GM23338 (cell line): Measurements from ENCODE around the gene GGT6. TPM values are rescaled to one million over a fixed set of nuclear protein-coding genes. Genes with fewer than 3 reads are reported as not detected.
A peak's percentile ranks its signal among the peaks of the same experiment; 100 is the strongest.

Experiments
- ATAC-seq: fragments of 200-7000 bp; cut with Tn5 transposase; 3 replicates; pipeline ENCODE4 v1.9.1; 2020
- DNase-seq: peaks from one replicate; pipeline ENCODE4 v3.0.0-alpha.2; 2015; ENCODE audit warnings: low spot score
- H2AFZ ChIP-seq: fragments of 200-600 bp; sonication (generic); 2 replicates; pipeline ENCODE4 v1.8.0; 2016; ENCODE audit warnings: antibody characterized with exemption, mild to moderate bottlenecking, moderate library complexity
- H3F3A ChIP-seq: fragments of 200-600 bp; sonication (generic); replicated peaks from 2 replicates; pipeline ENCODE4 v1.8.0; 2017; ENCODE audit warnings: antibody characterized with exemption, mixed run types, low read depth
- H3K27ac ChIP-seq: fragments of 200-600 bp; sonication (generic); 2 replicates; pipeline ENCODE4 v1.6.1; 2016; ENCODE audit warnings: low read depth
- H3K27me3 ChIP-seq: fragments of 200-600 bp; sonication (generic); 2 replicates; pipeline ENCODE4 v1.8.0; 2016; ENCODE audit warnings: mild to moderate bottlenecking, mixed run types, moderate library complexity; ENCODE audit not compliant: insufficient read depth
- H3K36me3 ChIP-seq: fragments of 200-600 bp; sonication (generic); 2 replicates; pipeline ENCODE4 v1.8.0; 2016; ENCODE audit warnings: mild to moderate bottlenecking; ENCODE audit not compliant: insufficient read depth
- H3K4me1 ChIP-seq: fragments of 200-600 bp; sonication (generic); 2 replicates; pipeline ENCODE4 v1.8.0; 2016; ENCODE audit warnings: mild to moderate bottlenecking, moderate library complexity; ENCODE audit not compliant: insufficient read depth
- H3K4me2 ChIP-seq: fragments of 200-600 bp; sonication (generic); 2 replicates; pipeline ENCODE4 v1.7.1; 2017; ENCODE audit warnings: mixed run types
- H3K4me3 ChIP-seq: fragments of 200-600 bp; sonication (generic); 2 replicates; pipeline ENCODE4 v1.6.1; 2016; ENCODE audit warnings: mixed run types
- H3K79me2 ChIP-seq: fragments of 200-600 bp; sonication (generic); replicated peaks from 2 replicates; pipeline ENCODE4 v1.8.0; 2017; ENCODE audit warnings: mild to moderate bottlenecking; ENCODE audit not compliant: insufficient read depth
- H3K9me2 ChIP-seq: fragments of 200-600 bp; sonication (generic); 2 replicates; pipeline ENCODE4 v1.8.0; 2017; ENCODE audit not compliant: insufficient read depth
- H4K20me1 ChIP-seq: fragments of 200-600 bp; sonication (generic); replicated peaks from 2 replicates; pipeline ENCODE4 v1.8.0; 2017; ENCODE audit warnings: mild to moderate bottlenecking; ENCODE audit not compliant: insufficient read depth
- H3K27ac Mint-ChIP-seq: 2 replicates; pipeline ENCODE4 v1.8.0; 2020; ENCODE audit warnings: inconsistent platforms, mild to moderate bottlenecking, moderate library complexity, mixed read lengths
- H3K27me3 Mint-ChIP-seq: 3 replicates; pipeline ENCODE4 v1.8.0; 2022; ENCODE audit warnings: low read depth, mild to moderate bottlenecking, moderate library complexity, mixed read lengths, inconsistent platforms; ENCODE audit not compliant: insufficient read depth, poor library complexity
- H3K36me3 Mint-ChIP-seq: 3 replicates; pipeline ENCODE4 v1.8.0; 2021; ENCODE audit warnings: low read depth, mild to moderate bottlenecking, inconsistent platforms, moderate library complexity, mixed read lengths
- H3K4me1 Mint-ChIP-seq: 3 replicates; pipeline ENCODE4 v1.8.0; 2020; ENCODE audit warnings: mild to moderate bottlenecking, inconsistent platforms, mixed read lengths
- H3K4me3 Mint-ChIP-seq: 3 replicates; pipeline ENCODE4 v1.8.0; 2021; ENCODE audit warnings: moderate library complexity, mild to moderate bottlenecking, inconsistent platforms, mixed read lengths
- H3K9me3 Mint-ChIP-seq: 3 replicates; pipeline ENCODE4 v1.8.0; 2020; ENCODE audit warnings: moderate library complexity, mild to moderate bottlenecking, inconsistent platforms, mixed read lengths
- CREB1 ChIP-seq: fragments of 250-450 bp; sonication (Bioruptor Pico); IDR thresholded peaks from 2 replicates; pipeline ENCODE4 v1.5.0; 2020; ENCODE audit warnings: low read depth, mild to moderate bottlenecking, moderate library complexity
- CTCF ChIP-seq, 2 experiments: fragments of 200-600 bp in 1 of 2; sonication (generic) in 1 of 2; conservative IDR thresholded peaks; 2 replicates each; pipeline versions ENCODE4 v1.5.1 to v1.6.1; 2016 to 2017; ENCODE audit warnings: antibody characterized with exemption in 2 of 2, low read depth in 2 of 2, mild to moderate bottlenecking in 2 of 2, moderate library complexity in 1 of 2
- ETS1 ChIP-seq: IDR thresholded peaks from 2 replicates; pipeline ENCODE4 v1.6.1; 2016; ENCODE audit warnings: antibody characterized with exemption
- EZH2 ChIP-seq: fragments of 200-600 bp; sonication (generic); IDR thresholded peaks from one replicate; pipeline ENCODE4 v1.8.0; 2017; ENCODE audit warnings: antibody characterized with exemption, mild to moderate bottlenecking, low read depth; ENCODE audit not compliant: unreplicated experiment
- EZH2phosphoT487 ChIP-seq: fragments of 200-600 bp; sonication (generic); IDR thresholded peaks from one replicate; pipeline ENCODE4 v1.8.1; 2018; ENCODE audit warnings: antibody characterized with exemption; ENCODE audit not compliant: unreplicated experiment
- JUNB ChIP-seq: IDR thresholded peaks from one replicate; pipeline ENCODE4 v1.6.1; 2016; ENCODE audit warnings: antibody characterized with exemption; ENCODE audit not compliant: unreplicated experiment
- NANOG ChIP-seq: IDR thresholded peaks from 2 replicates; pipeline ENCODE4 v1.6.1; 2016; ENCODE audit warnings: antibody characterized with exemption, borderline replicate concordance
- POLR2AphosphoS5 ChIP-seq: IDR thresholded peaks from 2 replicates; pipeline ENCODE4 v1.6.1; 2016; ENCODE audit warnings: antibody characterized with exemption, low read depth
- STAT1 ChIP-seq: IDR thresholded peaks from one replicate; pipeline ENCODE4 v1.6.1; 2016; ENCODE audit warnings: antibody characterized with exemption; ENCODE audit not compliant: unreplicated experiment
- ZNF331 ChIP-seq: fragments of 250-450 bp; sonication (Bioruptor Pico); IDR thresholded peaks from 2 replicates; pipeline ENCODE4 v1.5.0; 2020; ENCODE audit warnings: low read depth, mild to moderate bottlenecking, moderate library complexity
- polyA plus RNA-seq: library from polyadenylated mRNA; unstranded; fragments of >200 nt; fragmentation: Nextera tagmentation; extraction: Ambion mirVana; gene quantifications from 2 replicates; pipeline ENCODE4 v1.2.1, GENCODE V29; 2016
- total RNA-seq: library from RNA; depleted of rRNA; stranded (reverse); fragments of >200 nt; shearing (Covaris generic); gene quantifications from 2 replicates; pipeline ENCODE4 v1.2.3, GENCODE V29; 2014

The GGT6 gene
- total and polyA plus RNA-seq, 2 experiments from 2014 or later = 0.24 TPM; not detected in 1

DNA sequence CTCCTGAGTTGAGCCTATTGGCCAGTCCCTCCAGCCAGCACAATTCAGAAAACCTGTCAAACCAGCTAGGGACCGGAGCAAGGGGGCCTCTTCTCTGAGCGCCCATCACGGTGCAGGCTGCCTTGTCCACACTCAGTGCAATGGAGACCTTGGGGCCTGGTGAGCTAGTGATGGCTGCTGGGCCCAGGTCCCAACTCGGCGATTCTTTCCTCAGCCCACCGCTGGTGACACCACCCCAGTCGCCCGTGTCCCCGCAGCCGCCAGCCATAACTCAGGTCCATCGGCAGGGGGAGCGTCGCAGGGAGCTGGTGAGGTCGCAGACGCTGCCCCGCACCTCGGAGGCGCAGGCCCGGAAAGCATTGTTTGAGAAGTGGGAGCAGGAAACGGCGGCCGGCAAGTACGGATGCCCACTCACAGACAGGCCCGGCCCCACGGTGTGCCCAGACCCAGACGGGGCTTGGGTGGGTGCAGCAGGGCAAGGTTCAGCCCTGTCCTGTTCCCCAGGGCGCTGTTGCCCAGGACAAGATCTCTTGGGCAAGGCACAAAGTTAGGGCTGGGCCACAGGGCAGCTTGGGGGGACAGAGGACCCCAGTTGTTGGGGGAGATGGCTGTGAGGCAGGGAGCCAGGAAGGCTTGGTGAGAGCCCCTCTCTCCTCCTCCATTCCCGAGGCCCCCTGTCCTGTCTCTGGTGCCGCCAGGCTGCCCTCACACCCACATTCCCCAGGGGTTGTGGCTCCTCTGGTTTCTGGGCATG lies 34.7 kb upstream of the GGT6 start:
- Histone ChIP-seq H3K27ac (no peak overlapping the region), H3K9me2 (no peaks in the 10 kb centered on the region), H4K20me1 (no peaks in the 10 kb centered on the region), H3K79me2 (no peaks in the 10 kb centered on the region), H3K36me3 (no peaks in the 10 kb centered on the region), H3K4me1 (peaks cover 19% of the 10 kb centered on the region), H3K4me2 (0 out of 2 replicates have a peak overlapping the region, but pooled peaks have one; percentile 10), H2AFZ (peak overlapping the region; percentile 91), H3F3A (0 out of 2 replicates have a peak, but pooled peaks cover 5% of the 10 kb centered on the region), H3K4me3 (no peak overlapping the region), H3K27me3 (no peaks in the 10 kb centered on the region)
- peak; percentile 89 for DNase-seq
- Mint-ChIP-seq H3K4me1 (peaks cover 31% of the 10 kb centered on the region), H3K9me3 (no peaks in the 10 kb centered on the region), H3K36me3 (no peaks in the 10 kb centered on the region), H3K27me3 (peaks cover 11% of the 10 kb centered on the region), H3K4me3 (peak overlapping the region; percentile 29; the same call in 2 of the 3 replicates), H3K27ac (peak overlapping the region; percentile 77)
- TF ChIP-seq JUNB = no peak
- peak; percentile 37 to 62; a peak in 3 of 4 replicates for TF ChIP-seq CTCF (conservative IDR thresholded peaks at IDR 0.05; ENCODE audit: low read depth in 2 of 2)
- TF ChIP-seq EZH2phosphoT487 = no peak
- no peak for TF ChIP-seq STAT1
- TF ChIP-seq CREB1 = no peak
- peak; percentile 59 for ATAC-seq

GRCh38 chr17:4594406-4594805 lies 34.0 kb upstream of the GGT6 start:
- H3K27me3 Mint-ChIP-seq = peaks cover 18% of the 10 kb centered on the region
- H3K4me3 Mint-ChIP-seq = no peak overlapping the region
- DNase-seq = no peak
- no peaks in the 10 kb centered on the region for H4K20me1 ChIP-seq
- H3K9me3 Mint-ChIP-seq = no peaks in the 10 kb centered on the region
- H3K27me3 ChIP-seq = no peaks in the 10 kb centered on the region
- peaks cover 12% of the 10 kb centered on the region for H3K4me1 ChIP-seq
- ATAC-seq = no peak
- H3K36me3 Mint-ChIP-seq = no peaks in the 10 kb centered on the region
- peak overlapping the region; percentile 91; the same call in 1 of the 2 replicates for H2AFZ ChIP-seq
- no peak overlapping the region for H3K4me2 ChIP-seq
- no peaks in the 10 kb centered on the region for H3K36me3 ChIP-seq
- H3K4me3 ChIP-seq = no peak overlapping the region
- 0 out of 2 replicates have a peak, but pooled peaks cover under 1% of the 10 kb centered on the region for H3F3A ChIP-seq
- H3K79me2 ChIP-seq = no peaks in the 10 kb centered on the region
- no peaks in the 10 kb centered on the region for H3K9me2 ChIP-seq
- no peak overlapping the region for H3K27ac ChIP-seq
- H3K4me1 Mint-ChIP-seq = peaks cover 24% of the 10 kb centered on the region
- H3K27ac Mint-ChIP-seq = peak overlapping the region; percentile 77; the same call in 1 of the 2 replicates
- TF ChIP-seq CREB1 = no peak
- no peak for TF ChIP-seq ZNF331 (CRISPR knock-in tag)
- TF ChIP-seq EZH2 = no peak
- TF ChIP-seq CTCF (conservative IDR thresholded peaks at IDR 0.05; ENCODE audit: low read depth in 2 of 2) = no peak
- no peak for TF ChIP-seq JUNB
- TF ChIP-seq EZH2phosphoT487 = no peak
- TF ChIP-seq NANOG = no peak
- TF ChIP-seq POLR2AphosphoS5 = no peak
- no peak for TF ChIP-seq ETS1
